ENCODE data around the gene GNA14. TPM values are rescaled to one million over a fixed set of nuclear protein-coding genes. Genes with fewer than 3 reads are reported as not detected.
"Not testable (repeated sequence)": the region's sequence is repeated elsewhere in the genome, so short reads cannot be mapped to it uniquely, and the experiment has no call there.

The GNA14 gene
- total RNA-seq, 1 experiment from 2014 or later = 0.37 TPM

GRCh38 chr9:77690723-77691122 is 42.6 kb upstream of the GNA14 start:
- not testable (repeated sequence) for H3K23ac ChIP-seq (ENCODE audit: insufficient read length, low read depth, low read length); H3K14ac ChIP-seq (ENCODE audit: insufficient read depth, low read length); H2BK5ac ChIP-seq (ENCODE audit: insufficient read length, low read length); H2BK120ac ChIP-seq (ENCODE audit: low read depth, low read length, poor library complexity, severe bottlenecking); H3K23me2 ChIP-seq (ENCODE audit: insufficient read length, low read depth, low read length, poor library complexity, severe bottlenecking); H3K27me3 Mint-ChIP-seq (ENCODE audit: low read depth); H3K79me1 ChIP-seq (ENCODE audit: insufficient read depth, low read depth, low read length, poor library complexity, severe bottlenecking); H3K9ac ChIP-seq (ENCODE audit: extremely low read depth, insufficient read length, low read length); H3K27me3 ChIP-seq (ENCODE audit: insufficient read depth, low read length); H2BK15ac ChIP-seq (ENCODE audit: low read depth, low read length); H2AK5ac ChIP-seq (ENCODE audit: insufficient read length, low read length); H3K56ac ChIP-seq (ENCODE audit: insufficient read length, low read depth, low read length); H3K27ac Mint-ChIP-seq; H3K4me2 ChIP-seq (ENCODE audit: insufficient read depth, insufficient read length, low read length); H4K20me1 ChIP-seq (ENCODE audit: control insufficient read depth, insufficient read depth, insufficient read length); H3K79me2 ChIP-seq (ENCODE audit: insufficient read depth, low read length); H2BK20ac ChIP-seq (ENCODE audit: low read depth, low read length, poor library complexity, severe bottlenecking); H2BK12ac ChIP-seq (ENCODE audit: insufficient read length, low read depth, low read length); H3K18ac ChIP-seq (ENCODE audit: insufficient read length, low read depth, low read length); DNase-seq; H4K5ac ChIP-seq (ENCODE audit: insufficient read length, low read depth, low read length); H4K91ac ChIP-seq (ENCODE audit: insufficient read length, low read depth, low read length); H2AFZ ChIP-seq (ENCODE audit: low read length); H3K4me3 Mint-ChIP-seq; H3K4me1 Mint-ChIP-seq; H3K27ac ChIP-seq (ENCODE audit: insufficient read length, low read depth, low read length); H3K4ac ChIP-seq (ENCODE audit: low read depth, low read length); H3K4me1 ChIP-seq (ENCODE audit: insufficient read depth, low read length); H4K8ac ChIP-seq (replicated peaks; ENCODE audit: insufficient read length, low read depth, low read length); H3K9me3 ChIP-seq (ENCODE audit: control insufficient read depth, low read depth, low read length); H3T11ph ChIP-seq (ENCODE audit: low read length)
- TF ChIP-seq CTCF (conservative IDR thresholded peaks at IDR 0.05) = peak; percentile 28; the same call in 2 of the 3 replicates
- no CpG with 5 or more reads among the region's 3 CpGs for WGBS (ENCODE audit: extremely low coverage, insufficient read length, low lambda C conversion rate)
- peaks cover 24 to 26% of the 10 kb centered on the region in 2 experiments for H3K9me3 Mint-ChIP-seq
- peaks cover 12 to 30% (median 20%) of the 10 kb centered on the region in 3 experiments for H3K36me3 Mint-ChIP-seq (ENCODE audit: insufficient read depth in 1 of 3, low read depth in 3 of 3)

GRCh38 chr9:77690119-77690518 is 42.0 kb upstream of the GNA14 start:
- not testable (repeated sequence) for H3K4me2 ChIP-seq (ENCODE audit: insufficient read depth, insufficient read length, low read length); H3K18ac ChIP-seq (ENCODE audit: insufficient read length, low read depth, low read length); H3K27ac ChIP-seq (ENCODE audit: insufficient read length, low read depth, low read length); H3K4me1 ChIP-seq (ENCODE audit: insufficient read depth, low read length); H2BK5ac ChIP-seq (ENCODE audit: insufficient read length, low read length); H3K27me3 ChIP-seq (ENCODE audit: insufficient read depth, low read length); DNase-seq; H3K27me3 Mint-ChIP-seq (ENCODE audit: low read depth); H3K23me2 ChIP-seq (ENCODE audit: insufficient read length, low read depth, low read length, poor library complexity, severe bottlenecking); H4K5ac ChIP-seq (ENCODE audit: insufficient read length, low read depth, low read length); H4K8ac ChIP-seq (replicated peaks; ENCODE audit: insufficient read length, low read depth, low read length); H3K27ac Mint-ChIP-seq; H3K14ac ChIP-seq (ENCODE audit: insufficient read depth, low read length); H3K4me1 Mint-ChIP-seq; H2BK12ac ChIP-seq (ENCODE audit: insufficient read length, low read depth, low read length); H2BK20ac ChIP-seq (ENCODE audit: low read depth, low read length, poor library complexity, severe bottlenecking); H3K4me3 Mint-ChIP-seq; H2BK15ac ChIP-seq (ENCODE audit: low read depth, low read length); H3K79me1 ChIP-seq (ENCODE audit: insufficient read depth, low read depth, low read length, poor library complexity, severe bottlenecking); H3K9ac ChIP-seq (ENCODE audit: extremely low read depth, insufficient read length, low read length); H2AFZ ChIP-seq (ENCODE audit: low read length); H4K91ac ChIP-seq (ENCODE audit: insufficient read length, low read depth, low read length); H2AK5ac ChIP-seq (ENCODE audit: insufficient read length, low read length); H3T11ph ChIP-seq (ENCODE audit: low read length); H3K56ac ChIP-seq (ENCODE audit: insufficient read length, low read depth, low read length); H3K4ac ChIP-seq (ENCODE audit: low read depth, low read length); H2BK120ac ChIP-seq (ENCODE audit: low read depth, low read length, poor library complexity, severe bottlenecking); H4K20me1 ChIP-seq (ENCODE audit: control insufficient read depth, insufficient read depth, insufficient read length); H3K79me2 ChIP-seq (ENCODE audit: insufficient read depth, low read length); H3K9me3 ChIP-seq (ENCODE audit: control insufficient read depth, low read depth, low read length); H3K23ac ChIP-seq (ENCODE audit: insufficient read length, low read depth, low read length)
- WGBS (ENCODE audit: extremely low coverage, insufficient read length, low lambda C conversion rate) = no CpG with 5 or more reads among the region's 3 CpGs
- Mint-ChIP-seq H3K36me3 (ENCODE audit: insufficient read depth in 1 of 3, low read depth in 3 of 3) (peaks cover 12 to 28% (median 20%) of the 10 kb centered on the region in 3 experiments), H3K9me3 (peaks cover 24 to 26% of the 10 kb centered on the region in 2 experiments)
